Neural cell (in vitro differentiated cells): ENCODE measurements around the gene LARGE1.

Source experiments
- CTCF ChIP-seq: fragments of 450-650 bp; IDR thresholded peaks from 2 replicates; pipeline ENCODE4 v1.5.1; 2014; ENCODE audit warnings: antibody characterized with exemption, mild to moderate bottlenecking, moderate library complexity; ENCODE audit not compliant: poor library complexity, severe bottlenecking
- EZH2 ChIP-seq: fragments of 200-600, 300-800 bp; shearing (Covaris generic), sonication (generic); IDR thresholded peaks from 2 replicates; pipeline ENCODE4 v1.6.1; 2014; ENCODE audit warnings: antibody characterized with exemption, low read length, borderline replicate concordance, mild to moderate bottlenecking; ENCODE audit not compliant: insufficient read depth, poor library complexity, severe bottlenecking
- RAD21 ChIP-seq: fragments of 450-650 bp; conservative IDR thresholded peaks from 2 replicates; pipeline ENCODE4 v1.6.1; 2014; ENCODE audit warnings: antibody characterized with exemption, mild to moderate bottlenecking, moderate library complexity
- REST ChIP-seq: IDR thresholded peaks from 2 replicates; pipeline ENCODE4 v1.6.1; 2012; ENCODE audit warnings: borderline replicate concordance
- TAF1 ChIP-seq: IDR thresholded peaks from 2 replicates; pipeline ENCODE4 v1.6.1; 2012; ENCODE audit warnings: low read depth

- TF ChIP-seq CTCF (no peak), TAF1 (no peak), REST (no peak), EZH2 (no peak), RAD21 (no peak)
Measured at GRCh38 chr22:33897448-33897835, 22.8 kb downstream of the LARGE1 start.
